IgD-negative memory B cell (primary cell): ENCODE measurements around the gene PRR9. TPM values are rescaled to one million over a fixed set of nuclear protein-coding genes. Genes with fewer than 3 reads are reported as not detected.
A peak's percentile ranks its signal among the peaks of the same experiment; 100 is the strongest.
"Not testable (repeated sequence)": the region's sequence is repeated elsewhere in the genome, so short reads cannot be mapped to it uniquely, and the experiment has no call there.

ENCODE experiments used
- H3K27ac Mint-ChIP-seq, 3 donors: one replicate each; pipeline ENCODE4 v1.8.0; 2020 to 2022; ENCODE audit warnings: mild to moderate bottlenecking in 3 of 3, mixed read lengths in 3 of 3, moderate library complexity in 1 of 3
- H3K27me3 Mint-ChIP-seq: one replicate; pipeline ENCODE4 v1.8.0; 2021; ENCODE audit warnings: mixed read lengths
- H3K36me3 Mint-ChIP-seq: one replicate; pipeline ENCODE4 v1.8.0; 2020; ENCODE audit warnings: mild to moderate bottlenecking, mixed read lengths
- H3K4me1 Mint-ChIP-seq, 3 donors: one replicate each; pipeline ENCODE4 v1.8.0; 2020 to 2022; ENCODE audit warnings: mixed read lengths in 3 of 3, mild to moderate bottlenecking in 1 of 3
- H3K4me3 Mint-ChIP-seq, 4 donors: one replicate each; pipeline ENCODE4 v1.8.0; 2020 to 2022; ENCODE audit warnings: mild to moderate bottlenecking in 4 of 4, mixed read lengths in 4 of 4, moderate library complexity in 3 of 4
- H3K9me3 Mint-ChIP-seq, 3 donors: one replicate each; pipeline ENCODE4 v1.8.0; 2020 to 2021; ENCODE audit warnings: mixed read lengths in 3 of 3, mild to moderate bottlenecking in 1 of 3
- polyA plus RNA-seq: library from polyadenylated mRNA; unstranded; fragments of 300-500 nt; fragmentation: Illumina TruSeq; gene quantifications from one replicate; pipeline ENCODE4 v1.2.3, GENCODE V29; 2021

Gene PRR9
- polyA plus RNA-seq, 1 donor from 2014 or later, result not detected

GRCh38 chr1:153217744-153218416 lies 496 bp downstream of the PRR9 start:
- no peak overlapping the region for H3K4me3 Mint-ChIP-seq
- no peak overlapping the region for H3K27ac Mint-ChIP-seq
- peaks cover 2% of the 10 kb centered on the region for H3K27me3 Mint-ChIP-seq
- peaks cover 0 to 5% (median 0%) of the 10 kb centered on the region in 3 donors for H3K9me3 Mint-ChIP-seq
- H3K4me1 Mint-ChIP-seq, result no peaks in the 10 kb centered on the region
- peaks cover 3% of the 10 kb centered on the region for H3K36me3 Mint-ChIP-seq

- peaks cover 11% of the 10 kb centered on the region for H3K27me3 Mint-ChIP-seq
- H3K9me3 Mint-ChIP-seq, result no peaks in the 10 kb centered on the region
- H3K27ac Mint-ChIP-seq, result no peak overlapping the region
- H3K4me3 Mint-ChIP-seq, result no peak overlapping the region
- peaks cover 0 to 2% (median 0%) of the 10 kb centered on the region in 3 donors for H3K4me1 Mint-ChIP-seq
- H3K36me3 Mint-ChIP-seq, result peaks cover 3% of the 10 kb centered on the region
Measured at GRCh38 chr1:153220606-153221303, 3.4 kb downstream of the PRR9 start.

GRCh38 chr1:153223040-153223891 lies 5.9 kb downstream of the PRR9 start:
- not testable (repeated sequence) for H3K9me3 Mint-ChIP-seq, H3K4me1 Mint-ChIP-seq, H3K27me3 Mint-ChIP-seq, H3K4me3 Mint-ChIP-seq, H3K36me3 Mint-ChIP-seq
- peak overlapping the region in 1 of 3 donors; percentile 7 for H3K27ac Mint-ChIP-seq

GRCh38 chr1:153227810-153228209 lies 10.4 kb downstream of the PRR9 start:
- Mint-ChIP-seq H3K27me3 (peaks cover 9% of the 10 kb centered on the region), H3K9me3 (no peaks in the 10 kb centered on the region), H3K27ac (no peak overlapping the region), H3K4me1 (peaks cover 0 to 5% (median 2%) of the 10 kb centered on the region in 3 donors), H3K36me3 (peaks cover 1% of the 10 kb centered on the region), H3K4me3 (no peak overlapping the region)

- Mint-ChIP-seq H3K9me3 (no peaks in the 10 kb centered on the region), H3K4me1 (peaks cover 0 to 3% (median 2%) of the 10 kb centered on the region in 3 donors), H3K4me3 (no peak overlapping the region), H3K27ac (no peak overlapping the region), H3K36me3 (peaks cover 1% of the 10 kb centered on the region), H3K27me3 (peaks cover 4% of the 10 kb centered on the region)
Measured at GRCh38 chr1:153228491-153228890, 11.1 kb downstream of the PRR9 start.

GRCh38 chr1:153229076-153229829 lies 11.9 kb downstream of the PRR9 start:
- not testable (repeated sequence) for H3K4me3 Mint-ChIP-seq, H3K9me3 Mint-ChIP-seq, H3K27ac Mint-ChIP-seq, H3K36me3 Mint-ChIP-seq, H3K27me3 Mint-ChIP-seq, H3K4me1 Mint-ChIP-seq

GRCh38 chr1:153231363-153231762 lies 14.0 kb downstream of the PRR9 start:
- H3K27ac Mint-ChIP-seq, result peak overlapping the region in 1 of 3 donors; percentile 28
- H3K27me3 Mint-ChIP-seq, result no peaks in the 10 kb centered on the region
- no peak overlapping the region for H3K4me3 Mint-ChIP-seq
- H3K4me1 Mint-ChIP-seq, result peaks cover 0 to 3% (median 2%) of the 10 kb centered on the region in 3 donors
- H3K36me3 Mint-ChIP-seq, result peaks cover 1% of the 10 kb centered on the region
- peaks cover 0 to 2% (median 0%) of the 10 kb centered on the region in 3 donors for H3K9me3 Mint-ChIP-seq

- Mint-ChIP-seq H3K9me3 (peaks cover 0 to 2% (median 0%) of the 10 kb centered on the region in 3 donors), H3K27me3 (no peaks in the 10 kb centered on the region), H3K27ac (no peak overlapping the region), H3K4me3 (no peak overlapping the region), H3K36me3 (peaks cover 1% of the 10 kb centered on the region), H3K4me1 (peaks cover 0 to 3% (median 2%) of the 10 kb centered on the region in 3 donors)
Measured at GRCh38 chr1:153231785-153232184, 14.4 kb downstream of the PRR9 start.

GRCh38 chr1:153232553-153232952 lies 15.2 kb downstream of the PRR9 start:
- Mint-ChIP-seq H3K36me3 (peaks cover 1% of the 10 kb centered on the region), H3K4me1 (peaks cover 0 to 3% (median 2%) of the 10 kb centered on the region in 3 donors), H3K4me3 (no peak overlapping the region), H3K27ac (no peak overlapping the region), H3K9me3 (peaks cover 0 to 2% (median 0%) of the 10 kb centered on the region in 3 donors), H3K27me3 (no peaks in the 10 kb centered on the region)

GRCh38 chr1:153233448-153233847 lies 16.1 kb downstream of the PRR9 start:
- Mint-ChIP-seq H3K27me3 (no peaks in the 10 kb centered on the region), H3K36me3 (peaks cover 1% of the 10 kb centered on the region), H3K27ac (no peak overlapping the region), H3K9me3 (peaks cover 0 to 2% (median 0%) of the 10 kb centered on the region in 3 donors), H3K4me1 (peaks cover 0 to 3% (median 2%) of the 10 kb centered on the region in 3 donors), H3K4me3 (peak overlapping the region in 1 of 4 donors; percentile 69)

- peaks cover 0 to 2% (median 0%) of the 10 kb centered on the region in 3 donors for H3K9me3 Mint-ChIP-seq
- H3K27ac Mint-ChIP-seq, result no peak overlapping the region
- H3K36me3 Mint-ChIP-seq, result no peaks in the 10 kb centered on the region
- no peak overlapping the region for H3K4me3 Mint-ChIP-seq
- H3K4me1 Mint-ChIP-seq, result no peaks in the 10 kb centered on the region
- no peaks in the 10 kb centered on the region for H3K27me3 Mint-ChIP-seq
Measured at GRCh38 chr1:153238527-153238926, 21.1 kb downstream of the PRR9 start.

GRCh38 chr1:153242160-153242559 lies 24.8 kb downstream of the PRR9 start:
- Mint-ChIP-seq H3K27me3 (peaks cover 1% of the 10 kb centered on the region), H3K27ac (no peak overlapping the region), H3K4me3 (no peak overlapping the region), H3K36me3 (no peaks in the 10 kb centered on the region), H3K9me3 (peaks cover 3 to 7% (median 3%) of the 10 kb centered on the region in 3 donors), H3K4me1 (no peaks in the 10 kb centered on the region)

GRCh38 chr1:153245466-153245865 lies 28.1 kb downstream of the PRR9 start:
- Mint-ChIP-seq H3K36me3 (peaks cover 2% of the 10 kb centered on the region), H3K27ac (no peak overlapping the region), H3K9me3 (peaks cover 3 to 7% (median 3%) of the 10 kb centered on the region in 3 donors), H3K4me1 (no peaks in the 10 kb centered on the region), H3K4me3 (no peak overlapping the region), H3K27me3 (peaks cover 9% of the 10 kb centered on the region)

GRCh38 chr1:153246018-153246417 lies 28.6 kb downstream of the PRR9 start:
- Mint-ChIP-seq H3K27me3 (peaks cover 9% of the 10 kb centered on the region), H3K4me1 (peaks cover 0 to 1% (median 0%) of the 10 kb centered on the region in 3 donors), H3K9me3 (peaks cover 3 to 7% (median 3%) of the 10 kb centered on the region in 3 donors), H3K27ac (no peak overlapping the region), H3K4me3 (no peak overlapping the region), H3K36me3 (peaks cover 2% of the 10 kb centered on the region)
